Measurements from ENCODE around the gene MIA.
A peak's percentile ranks its signal among the peaks of the same experiment; 100 is the strongest.

MIA gene

GRCh38 chr19:40750874-40751537 is 24.3 kb upstream of the MIA start, which contains the start of gene SNRPA (continued):
- no peak for TF ChIP-seq ZNF624 (tag by site-specific recombination; IDR thresholded peaks at IDR 0.05)
- peak; percentile 84 for TF ChIP-seq ZNF366 (tag by site-specific recombination; conservative IDR thresholded peaks at IDR 0.05)
- no peak; the same call in 1 of the 2 replicates for TF ChIP-seq MZF1 (tag by site-specific recombination; IDR thresholded peaks at IDR 0.05; ENCODE audit: borderline replicate concordance)
- peak; percentile 100 for TF ChIP-seq ZNF10 (tag by site-specific recombination; IDR thresholded peaks at IDR 0.05)
- no peak for TF ChIP-seq ZNF549 (tag by site-specific recombination; IDR thresholded peaks at IDR 0.05)
- no peak for TF ChIP-seq ZNF16 (tag by site-specific recombination; IDR thresholded peaks at IDR 0.05; ENCODE audit: low read depth)
- peak; percentile 23; the same call in 1 of the 2 replicates for TF ChIP-seq ZEB2 (tag by site-specific recombination; IDR thresholded peaks at IDR 0.05)
- TF ChIP-seq ZNF513 (tag by site-specific recombination; IDR thresholded peaks at IDR 0.05): no peak
- TF ChIP-seq PRDM10 (tag by site-specific recombination; IDR thresholded peaks at IDR 0.05): peak; percentile 79
- TF ChIP-seq ZNF175 (tag by site-specific recombination; IDR thresholded peaks at IDR 0.05): no peak
- TF ChIP-seq ZNF221 (tag by site-specific recombination; IDR thresholded peaks at IDR 0.05; ENCODE audit: borderline replicate concordance): no peak
- TF ChIP-seq ZNF639 (tag by site-specific recombination; IDR thresholded peaks at IDR 0.05): peak; percentile 16
- TF ChIP-seq PBX3 (CRISPR knock-in tag; IDR thresholded peaks at IDR 0.05): no peak
- TF ChIP-seq EGR2 (tag by site-specific recombination; IDR thresholded peaks at IDR 0.05; ENCODE audit: low read depth): peak; percentile 82
- TF ChIP-seq ZNF23 (tag by site-specific recombination; IDR thresholded peaks at IDR 0.05; ENCODE audit: borderline replicate concordance): no peak
- TF ChIP-seq ZNF174 (tag by site-specific recombination; IDR thresholded peaks at IDR 0.05): no peak
- TF ChIP-seq ZNF155 (tag by site-specific recombination; IDR thresholded peaks at IDR 0.05): no peak
- no peak; the same call in 1 of the 2 replicates for TF ChIP-seq ZNF501 (tag by site-specific recombination; IDR thresholded peaks at IDR 0.05)
- no peak for TF ChIP-seq ZNF266 (tag by site-specific recombination; IDR thresholded peaks at IDR 0.05; ENCODE audit: low read depth)
- no peak for TF ChIP-seq BCL11B (tag by site-specific recombination; IDR thresholded peaks at IDR 0.05; ENCODE audit: low read depth)
- TF ChIP-seq ZNF394 (tag by site-specific recombination; IDR thresholded peaks at IDR 0.05; ENCODE audit: borderline replicate concordance): peak; percentile 96
- 0 out of 2 replicates have a peak, but pooled peaks have one; percentile 19 for TF ChIP-seq ZNF558 (tag by site-specific recombination; IDR thresholded peaks at IDR 0.05)
- no peak; the same call in 1 of the 2 replicates for TF ChIP-seq ZBTB8A (tag by site-specific recombination; IDR thresholded peaks at IDR 0.05)
- TF ChIP-seq FEZF1 (tag by site-specific recombination; IDR thresholded peaks at IDR 0.05): no peak
- no peak for TF ChIP-seq ZNF133 (tag by site-specific recombination; IDR thresholded peaks at IDR 0.05)
- TF ChIP-seq MYNN (tag by site-specific recombination; IDR thresholded peaks at IDR 0.05; ENCODE audit: borderline replicate concordance): no peak
- 0 out of 2 replicates have a peak, but pooled peaks have one; percentile 12 for TF ChIP-seq YY2 (tag by site-specific recombination; IDR thresholded peaks at IDR 0.05)
- 0 out of 2 replicates have a peak, but pooled peaks have one; percentile 15 for TF ChIP-seq ZNF18 (tag by site-specific recombination; IDR thresholded peaks at IDR 0.05)
- TF ChIP-seq ZNF354C (tag by site-specific recombination; IDR thresholded peaks at IDR 0.05; ENCODE audit: borderline replicate concordance, low read depth): no peak
- no peak for TF ChIP-seq ZNF473 (tag by site-specific recombination; IDR thresholded peaks at IDR 0.05)
